Colon (tissue), 2 donors: ENCODE data around the gene PGRMC1.
A peak's percentile ranks its signal among the peaks of the same experiment; 100 is the strongest.
"Not testable (repeated sequence)": the region's sequence is repeated elsewhere in the genome, so short reads cannot be mapped to it uniquely, and the experiment has no call there.

Experiments used
- FAIRE-seq: peaks from 2 replicates; lab custom pipeline; 2012; peaks lifted over from hg19 to GRCh38; lab: Jason Lieb, UNC
- donor health status: control.
- donor health status: control.

The PGRMC1 gene

GRCh38 chrX:119235872-119236622 lies at the start of gene PGRMC1:
Gene PGRMC1, plus strand, starts transcription at chrX:119236285. Its CDS starts 79 bp downstream, at chrX:119236364.
- no peak for FAIRE-seq

- no peak for FAIRE-seq
Measured at GRCh38 chrX:119186763-119187162, 49.3 kb upstream of the PGRMC1 start.

- FAIRE-seq, result no peak
Measured at GRCh38 chrX:119187298-119187697, 48.8 kb upstream of the PGRMC1 start.

GRCh38 chrX:119189115-119189514 lies 47.0 kb upstream of the PGRMC1 start:
- no peak for FAIRE-seq

GRCh38 chrX:119189595-119189994 lies 46.5 kb upstream of the PGRMC1 start:
- FAIRE-seq, result no peak

- no peak for FAIRE-seq
Measured at GRCh38 chrX:119190091-119190681, 45.9 kb upstream of the PGRMC1 start.

GRCh38 chrX:119190831-119191230 lies 45.3 kb upstream of the PGRMC1 start:
- no peak for FAIRE-seq

- no peak for FAIRE-seq
Measured at GRCh38 chrX:119194621-119195020, 41.5 kb upstream of the PGRMC1 start.

- FAIRE-seq, result no peak
Measured at GRCh38 chrX:119201570-119201969, 34.5 kb upstream of the PGRMC1 start.

GRCh38 chrX:119206203-119206602 lies 29.9 kb upstream of the PGRMC1 start:
- no peak for FAIRE-seq

- not testable (repeated sequence) for FAIRE-seq
Measured at GRCh38 chrX:119207483-119207882, 28.6 kb upstream of the PGRMC1 start.

GRCh38 chrX:119208401-119209057 lies 27.6 kb upstream of the PGRMC1 start:
- FAIRE-seq, result no peak

GRCh38 chrX:119210931-119211648 lies 25.0 kb upstream of the PGRMC1 start:
- not testable (repeated sequence) for FAIRE-seq

GRCh38 chrX:119211649-119212014 lies 24.5 kb upstream of the PGRMC1 start:
- no peak for FAIRE-seq

GRCh38 chrX:119218198-119218597 lies 17.9 kb upstream of the PGRMC1 start:
- peak; percentile 91 for FAIRE-seq

GRCh38 chrX:119222932-119223331 lies 13.2 kb upstream of the PGRMC1 start:
- FAIRE-seq, result no peak

GRCh38 chrX:119223783-119224182 lies 12.3 kb upstream of the PGRMC1 start:
- FAIRE-seq, result peak; percentile 76

GRCh38 chrX:119226446-119226845 lies 9.6 kb upstream of the PGRMC1 start:
- no peak for FAIRE-seq

- FAIRE-seq, result no peak
Measured at GRCh38 chrX:119228512-119229252, 7.4 kb upstream of the PGRMC1 start.

GRCh38 chrX:119229253-119229615 lies 6.9 kb upstream of the PGRMC1 start:
- FAIRE-seq, result no peak

- no peak for FAIRE-seq
Measured at GRCh38 chrX:119230850-119231249, 5.2 kb upstream of the PGRMC1 start.

- no peak for FAIRE-seq
Measured at GRCh38 chrX:119231936-119232445, 4.1 kb upstream of the PGRMC1 start.
